HuH-7 (cell line): ENCODE measurements around the gene DAB2.
"Not testable (repeated sequence)": the region's sequence is repeated elsewhere in the genome, so short reads cannot be mapped to it uniquely, and the experiment has no call there.

Source experiments
- DNase-seq: peaks from one replicate; pipeline ENCODE4 v3.0.0; 2011; ENCODE audit warnings: low spot score

DAB2 gene

DNA sequence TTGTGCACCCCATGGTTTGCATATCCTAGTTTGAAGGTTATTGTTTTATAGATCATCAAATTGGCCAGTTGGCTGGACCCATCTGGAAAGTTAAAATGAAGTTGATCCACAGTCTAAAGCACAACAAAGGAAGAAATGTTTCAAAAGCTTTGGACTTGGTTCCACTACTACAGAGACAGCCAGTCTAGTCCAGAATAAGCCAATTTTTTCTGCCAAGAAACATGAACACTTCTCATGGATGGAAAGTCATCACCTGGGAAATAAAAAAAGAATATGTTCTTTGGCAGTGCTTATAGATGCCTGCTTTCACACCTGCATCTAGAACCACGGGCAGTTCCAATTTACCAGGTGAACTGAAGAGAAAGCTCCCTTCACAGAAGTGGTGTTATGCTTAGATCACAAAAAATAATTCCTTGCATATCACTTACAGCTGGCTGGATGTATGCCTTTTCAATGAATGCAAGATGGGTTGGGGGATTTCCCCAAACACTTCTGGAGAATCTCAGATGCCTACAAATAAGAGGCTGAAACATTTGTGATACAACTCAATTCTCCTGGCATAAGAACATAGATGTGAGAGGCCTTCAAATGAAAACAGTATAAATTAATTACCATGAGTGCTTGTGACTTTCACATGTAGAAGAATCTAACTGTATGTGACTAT lies 87.4 kb downstream of the DAB2 start:
- DNase-seq, result no peak

DNA sequence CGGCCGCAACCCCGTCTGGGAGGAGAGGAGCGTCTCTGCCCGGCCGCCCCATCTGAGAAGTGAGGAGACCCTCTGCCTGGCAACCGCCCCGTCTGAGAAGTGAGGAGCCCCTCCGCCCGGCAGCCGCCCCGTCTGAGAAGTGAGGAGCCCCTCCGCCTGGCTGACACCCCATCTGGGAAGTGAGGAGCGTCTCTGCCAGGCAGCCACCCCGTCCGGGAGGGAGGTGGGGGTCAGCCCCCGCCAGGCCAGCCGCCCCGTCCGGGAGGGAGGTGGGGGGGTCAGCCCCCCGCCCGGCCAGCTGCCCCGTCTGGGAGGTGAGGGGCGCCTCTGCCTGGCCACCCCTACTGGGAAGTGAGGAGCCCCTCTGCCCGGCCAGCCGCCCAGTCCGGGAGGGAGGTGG lies 90.5 kb downstream of the DAB2 start:
- not testable (repeated sequence) for DNase-seq

- DNase-seq, result no peak
These were observed 91.7 kb downstream of the DAB2 start for GRCh38 chr5:39333104-39333503.

DNA sequence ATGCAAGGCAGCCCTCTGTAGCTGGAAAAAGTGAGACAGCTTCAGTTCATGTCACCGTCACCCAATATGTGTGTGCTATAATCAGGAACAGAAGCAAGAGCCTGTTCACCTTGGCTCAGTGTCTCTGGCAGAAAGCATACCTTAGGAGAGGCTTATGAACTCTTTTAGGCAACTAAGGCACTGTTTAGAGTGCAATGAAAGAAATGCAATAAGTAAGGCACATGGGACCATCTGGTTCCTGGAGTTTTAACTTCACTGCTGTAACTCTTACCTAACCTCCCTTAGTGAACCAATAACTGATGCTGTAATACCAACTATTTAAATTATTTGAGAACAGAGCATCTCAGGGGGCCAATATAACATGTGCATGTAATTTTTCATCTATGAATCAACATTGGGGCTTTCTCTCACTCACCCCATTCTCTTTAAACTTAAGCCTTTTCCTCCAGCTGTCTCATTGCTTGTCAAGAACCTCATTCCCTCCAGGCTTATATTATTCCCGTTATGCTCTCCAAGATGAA lies 92.9 kb downstream of the DAB2 start:
- no peak for DNase-seq

- no peak for DNase-seq
These were observed 96.0 kb downstream of the DAB2 start for GRCh38 chr5:39328731-39329130.

GRCh38 chr5:39323542-39323941 lies 101.2 kb downstream of the DAB2 start:
- no peak for DNase-seq
